ENCODE measurements around the gene TGFBRAP1. TPM values are rescaled to one million over a fixed set of nuclear protein-coding genes. Genes with fewer than 3 reads are reported as not detected.

The TGFBRAP1 gene
- total and polyA plus RNA-seq, 2 donors (not counting 3 experiments of a cell fraction or from before 2014, with no cell fraction given) = 25.4 to 37.6 TPM

- Histone ChIP-seq H3K9me3 (replicated peaks; ENCODE audit: control insufficient read depth, insufficient read depth, low read length) (no peaks in the 10 kb centered on the region), H3K4me2 (ENCODE audit: insufficient read depth, low read length) (no peak overlapping the region), H3K79me2 (ENCODE audit: control insufficient read depth, insufficient read depth, low read length) (no peaks in the 10 kb centered on the region), H3K27me3 (ENCODE audit: control insufficient read depth in 2 of 2, insufficient read depth in 2 of 2, low read length in 2 of 2) (peaks cover 2 to 3% of the 10 kb centered on the region in 2 experiments), H3K4me3 (replicated peaks in 1 of 3; ENCODE audit: insufficient read depth in 1 of 3, low read depth in 1 of 3, low read length in 3 of 3) (no peak overlapping the region), H2AFZ (ENCODE audit: low read depth, low read length) (no peak overlapping the region), H3K27ac (ENCODE audit: insufficient read depth, low read depth, low read length) (no peak overlapping the region), H3K4me1 (ENCODE audit: control insufficient read depth, extremely low read depth, insufficient read depth, low read length) (no peaks in the 10 kb centered on the region), H3K36me3 (ENCODE audit: control insufficient read depth in 2 of 2, extremely low read depth in 1 of 2, insufficient read depth in 2 of 2, low read length in 2 of 2) (no peaks in the 10 kb centered on the region), H3K9me1 (replicated peaks; ENCODE audit: control insufficient read depth, extremely low read depth, insufficient read depth, low read length) (no peaks in the 10 kb centered on the region), H4K20me1 (replicated peaks; ENCODE audit: control insufficient read depth, extremely low read depth, insufficient read depth, low read length) (no peaks in the 10 kb centered on the region), H3K9ac (replicated peaks; ENCODE audit: extremely low read depth, insufficient read depth, low read length) (no peak overlapping the region)
- intact Hi-C loops (cut with micrococcal nuclease) (no loop called here), dilution Hi-C loops (cut with MboI; ENCODE audit: extremely low pct_ligation_motif_present, low sequenced_read_pairs) (no loop called here)
- no TSS peak for BruUV-seq (replicated peaks)
- ChIA-PET CTCF (interaction anchor here (1.5 to 2.3 kb wide), 2 partner anchors 14 to 279 kb away, joined by 4 to 14 read pairs; no protein-coding TSS in a partner anchor), POLR2A (no interaction called here)
- DNase-seq (ENCODE audit: low read depth, low spot score) (no peak), FAIRE-seq (no peak)
- no peak for TF ChIP-seq FOS (IDR thresholded peaks at IDR 0.05; ENCODE audit: borderline replicate concordance, insufficient read depth, low read length)
Observed at GRCh38 chr2:105242286-105242993, 87.1 kb downstream of the TGFBRAP1 start.

DNA sequence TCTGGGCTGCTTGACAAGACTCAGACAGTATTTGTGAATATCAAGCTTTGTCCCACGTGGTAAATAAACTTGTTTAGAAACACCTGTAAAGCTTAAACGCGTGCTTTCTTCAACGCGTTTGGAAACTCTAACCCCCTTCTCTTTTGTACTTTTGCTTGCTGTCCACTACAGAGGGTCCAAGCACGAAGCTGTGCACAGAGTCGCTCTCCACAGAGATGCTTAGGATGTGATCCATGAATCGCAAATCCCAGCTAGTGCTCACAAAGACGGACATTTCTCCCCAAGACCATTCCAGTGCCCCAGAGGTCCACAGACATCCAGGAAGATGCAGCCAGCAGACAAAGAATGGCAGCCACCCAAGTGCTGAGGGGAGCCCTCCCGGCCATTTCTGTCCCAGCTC lies 88.1 kb downstream of the TGFBRAP1 start, which contains the start of gene GPR45:
GPR45 (plus strand) TSS at position 301 of the 400 bp plus-strand sequence. CDS start 116 bp downstream, outside the sequence.
- BruUV-seq (replicated peaks) = no TSS peak

More for the DNA sequence above, 88.1 kb downstream of the TGFBRAP1 start, which contains the start of gene GPR45:
- TF ChIP-seq GATA2 (IDR thresholded peaks at IDR 0.05; ENCODE audit: insufficient read depth, insufficient read length, low read depth, low read length) (no peak), EZH2 (IDR thresholded peaks at IDR 0.05; ENCODE audit: borderline replicate concordance, low read depth, low read length, severe bottlenecking) (no peak), MAX (IDR thresholded peaks at IDR 0.05; ENCODE audit: insufficient read depth, insufficient read length) (no peak), MYC (IDR thresholded peaks at IDR 0.05; ENCODE audit: low read depth, low read length) (no peak), FOS (IDR thresholded peaks at IDR 0.05; ENCODE audit: borderline replicate concordance, insufficient read depth, low read length) (no peak), POLR2A (IDR thresholded peaks at IDR 0.05; ENCODE audit: low read depth, low read length) (no peak), JUN (IDR thresholded peaks at IDR 0.05; ENCODE audit: borderline replicate concordance, insufficient read depth, insufficient read length, low read depth) (no peak), POLR2AphosphoS5 (IDR thresholded peaks at IDR 0.05; ENCODE audit: insufficient read depth, low read depth, low read length) (no peak)
- Histone ChIP-seq H3K9me3 (replicated peaks; ENCODE audit: control insufficient read depth, insufficient read depth, low read length) (no peaks in the 10 kb centered on the region), H4K20me1 (replicated peaks; ENCODE audit: control insufficient read depth, extremely low read depth, insufficient read depth, low read length) (no peaks in the 10 kb centered on the region), H3K4me1 (ENCODE audit: control insufficient read depth, extremely low read depth, insufficient read depth, low read length) (no peaks in the 10 kb centered on the region), H3K4me2 (ENCODE audit: insufficient read depth, low read length) (no peak within 1 kb of the TSS), H3K9ac (replicated peaks; ENCODE audit: extremely low read depth, insufficient read depth, low read length) (no peak within 1 kb of the TSS), H3K9me1 (replicated peaks; ENCODE audit: control insufficient read depth, extremely low read depth, insufficient read depth, low read length) (no peaks in the 10 kb centered on the region), H3K79me2 (ENCODE audit: control insufficient read depth, insufficient read depth, low read length) (no peaks in the 10 kb centered on the region), H3K4me3 (replicated peaks in 1 of 3; ENCODE audit: insufficient read depth in 1 of 3, low read depth in 1 of 3, low read length in 3 of 3) (no peak within 1 kb of the TSS), H3K27me3 (ENCODE audit: control insufficient read depth in 2 of 2, insufficient read depth in 2 of 2, low read length in 2 of 2) (peaks cover 2 to 7% of the 10 kb centered on the region in 2 experiments), H3K27ac (ENCODE audit: insufficient read depth, low read depth, low read length) (no peak within 1 kb of the TSS), H2AFZ (ENCODE audit: low read depth, low read length) (no peak within 1 kb of the TSS), H3K36me3 (ENCODE audit: control insufficient read depth in 2 of 2, extremely low read depth in 1 of 2, insufficient read depth in 2 of 2, low read length in 2 of 2) (no peaks in the 10 kb centered on the region)
- POLR2A ChIA-PET = no interaction called here
- CTCF ChIA-PET = interaction anchor here (1.0 to 7.6 kb wide), 2 partner anchors 53 to 125 kb away, joined by 3 to 225 read pairs; no protein-coding TSS in a partner anchor
- FAIRE-seq (no peak), DNase-seq (ENCODE audit: low read depth, low spot score) (no peak)
- intact Hi-C loops (cut with micrococcal nuclease) = no loop called here
- dilution Hi-C loops (cut with MboI; ENCODE audit: extremely low pct_ligation_motif_present, low sequenced_read_pairs) = no loop called here
